CD8-positive, alpha-beta memory T cell (primary cell): Measurements from ENCODE around the gene MICU2. TPM values are rescaled to one million over a fixed set of nuclear protein-coding genes. Genes with fewer than 3 reads are reported as not detected.

Source experiments
- CTCF ChIA-PET: fragments of 350-600 bp; sonication (Branson Sonifier 250); formaldehyde crosslinking; loops from one replicate; lab custom pipeline; 2021; ENCODE audit warnings: antibody characterized with exemption; lab: Charles Lee
- POLR2A ChIA-PET: fragments of 350-600 bp; sonication (Branson Sonifier 250); formaldehyde crosslinking; loops from one replicate; lab custom pipeline; 2021; ENCODE audit warnings: antibody characterized with exemption; lab: Charles Lee
- DNase-seq, 5 donors: peaks; one replicate each; pipeline versions ENCODE4 v3.0.0 to v3.0.0-alpha.2; 2020 to 2022; ENCODE audit warnings: mixed read lengths in 1 of 5
- H3K27ac ChIP-seq: one replicate; pipeline ENCODE4 v1.7.0; 2013; ENCODE audit warnings: low read depth, mild to moderate bottlenecking, low read length, moderate library complexity
- H3K27me3 ChIP-seq: 2 replicates; pipeline ENCODE4 v1.7.0; 2013; ENCODE audit warnings: low read length, mild to moderate bottlenecking; ENCODE audit not compliant: insufficient read depth, poor library complexity, severe bottlenecking
- H3K36me3 ChIP-seq: 2 replicates; pipeline ENCODE4 v1.7.0; 2013; ENCODE audit warnings: mild to moderate bottlenecking, low read length, moderate library complexity; ENCODE audit not compliant: insufficient read depth
- H3K4me1 ChIP-seq: 2 replicates; pipeline ENCODE4 v1.7.0; 2013; ENCODE audit warnings: mild to moderate bottlenecking, low read length, moderate library complexity; ENCODE audit not compliant: insufficient read depth
- H3K4me3 ChIP-seq: 2 replicates; pipeline ENCODE4 v1.7.0; 2013; ENCODE audit warnings: mild to moderate bottlenecking, low read length
- H3K9me3 ChIP-seq: 2 replicates; pipeline ENCODE4 v1.7.0; 2013; ENCODE audit warnings: mild to moderate bottlenecking, low read length
- H3K27ac Mint-ChIP-seq, 8 donors: one replicate each; pipeline ENCODE4 v1.8.0; 2020 to 2021; ENCODE audit warnings: mixed read lengths in 8 of 8, mild to moderate bottlenecking in 6 of 8, inconsistent platforms in 3 of 8, moderate library complexity in 3 of 8
- H3K27me3 Mint-ChIP-seq, 2 donors: one replicate each; pipeline ENCODE4 v1.8.0; 2020 to 2021; ENCODE audit warnings: mixed read lengths in 2 of 2, mild to moderate bottlenecking in 1 of 2, moderate library complexity in 1 of 2
- H3K36me3 Mint-ChIP-seq, 3 donors: one replicate each; pipeline ENCODE4 v1.8.0; 2020 to 2021; ENCODE audit warnings: mixed read lengths in 3 of 3, inconsistent platforms in 1 of 3, mild to moderate bottlenecking in 1 of 3
- H3K4me1 Mint-ChIP-seq, 3 donors: one replicate each; pipeline ENCODE4 v1.8.0; 2020 to 2021; ENCODE audit warnings: mixed read lengths in 3 of 3, inconsistent platforms in 1 of 3, mild to moderate bottlenecking in 1 of 3
- H3K4me3 Mint-ChIP-seq, 7 donors: one replicate each; pipeline ENCODE4 v1.8.0; 2020 to 2021; ENCODE audit warnings: mixed read lengths in 7 of 7, mild to moderate bottlenecking in 6 of 7, moderate library complexity in 4 of 7, inconsistent platforms in 2 of 7
- H3K9me3 Mint-ChIP-seq, 5 donors: one replicate each; pipeline ENCODE4 v1.8.0; 2020 to 2022; ENCODE audit warnings: mixed read lengths in 5 of 5, mild to moderate bottlenecking in 3 of 5, moderate library complexity in 2 of 5, inconsistent platforms in 1 of 5
- polyA plus RNA-seq: library from polyadenylated mRNA; unstranded; fragments of 300-500 nt; fragmentation: Illumina TruSeq; gene quantifications from one replicate; pipeline ENCODE4 v1.2.3, GENCODE V29; 2021
- total RNA-seq, 2 experiments: library from RNA; stranded (reverse); gene quantifications; one replicate each; pipeline ENCODE4 v1.2.3, GENCODE V29; 2021

MICU2 gene
- total and polyA plus RNA-seq, 3 experiments from 2014 or later: 36.0 to 47.6 (median 38.5) TPM

DNA sequence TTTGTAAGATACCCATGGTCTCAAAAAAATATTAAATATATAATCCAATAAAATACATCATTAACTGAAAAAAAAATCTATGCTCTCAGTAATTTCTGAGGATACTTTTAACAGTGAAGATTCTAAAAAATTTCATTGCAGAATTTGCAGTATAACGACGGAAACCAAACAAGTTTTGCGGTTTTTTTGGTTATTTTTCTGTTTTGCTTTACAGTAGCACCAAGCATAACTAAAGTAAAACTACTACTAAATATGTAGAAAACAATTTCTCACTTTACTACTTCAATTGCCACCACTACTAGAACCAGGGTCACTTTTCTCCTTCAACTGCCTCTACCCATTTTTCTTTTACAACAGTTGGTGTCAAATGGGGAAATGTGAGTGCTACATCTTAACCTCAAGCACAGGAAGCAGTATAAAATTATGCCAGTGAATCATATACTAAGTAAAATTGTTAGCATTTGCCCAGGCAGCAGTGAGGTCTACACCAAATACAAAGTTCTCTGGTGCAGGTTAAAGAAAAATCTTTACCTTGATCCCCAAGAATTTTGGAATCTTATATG is 24.1 kb downstream of the MICU2 start:
- Mint-ChIP-seq H3K4me3 (peak overlapping the region; percentile 1 to 76 (median 62)), H3K9me3 (peaks cover 0 to 13% (median 9%) of the 10 kb centered on the region in 5 donors), H3K36me3 (peaks cover 6 to 12% (median 11%) of the 10 kb centered on the region in 3 donors), H3K27ac (peak overlapping the region in 7 of 8 donors; percentile 37 to 97 (median 73)), H3K27me3 (no peaks in the 10 kb centered on the region), H3K4me1 (peaks cover 55 to 70% (median 58%) of the 10 kb centered on the region in 3 donors)
- H3K4me1 ChIP-seq: peaks cover 24% of the 10 kb centered on the region
- no peak overlapping the region for H3K27ac ChIP-seq
- no peaks in the 10 kb centered on the region for H3K27me3 ChIP-seq
- H3K36me3 ChIP-seq: no peaks in the 10 kb centered on the region
- H3K9me3 ChIP-seq: no peaks in the 10 kb centered on the region
- ChIA-PET CTCF (no interaction called here), POLR2A (interaction anchor here (1.7 kb wide), 1 partner anchor 24 kb away, joined by 7 read pairs; the partner anchor contains the start of gene MICU2)
- no peak overlapping the region for H3K4me3 ChIP-seq
- DNase-seq: peak in 1 of 5 donors; percentile 51

DNA sequence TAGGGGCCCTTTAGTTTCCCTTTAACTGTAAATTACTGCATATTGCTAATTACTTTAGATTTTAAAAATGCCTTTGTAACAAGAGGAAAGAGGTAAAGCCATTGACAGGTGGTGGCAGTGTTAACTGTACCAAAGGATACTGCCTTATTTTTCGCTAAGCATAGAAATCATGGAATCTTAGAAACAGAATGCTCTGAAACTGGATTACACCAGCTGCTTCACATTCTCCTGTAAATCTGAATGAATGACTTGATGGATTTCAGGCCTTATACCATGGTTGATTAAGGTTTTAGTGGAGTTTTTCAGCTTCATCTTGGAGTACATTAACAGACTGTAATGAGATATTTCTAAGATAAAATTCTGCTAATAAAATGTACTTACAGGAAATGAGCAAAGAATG is 25.2 kb downstream of the MICU2 start:
- ChIA-PET CTCF (interaction anchor here (0.6 to 1.3 kb wide), 3 partner anchors 27 to 35 kb away, joined by 3 to 4 read pairs (median 3); no protein-coding TSS in a partner anchor), POLR2A (interaction anchor here (1.7 kb wide), 1 partner anchor 25 kb away, joined by 7 read pairs; the partner anchor contains the start of gene MICU2)
- H3K27me3 Mint-ChIP-seq: no peaks in the 10 kb centered on the region
- H3K9me3 Mint-ChIP-seq: peaks cover 1 to 9% (median 8%) of the 10 kb centered on the region in 5 donors
- no peak for DNase-seq
- Histone ChIP-seq H3K9me3 (no peaks in the 10 kb centered on the region), H3K27ac (no peak overlapping the region), H3K36me3 (no peaks in the 10 kb centered on the region), H3K4me1 (peaks cover 24% of the 10 kb centered on the region), H3K27me3 (no peaks in the 10 kb centered on the region), H3K4me3 (no peak overlapping the region)
- H3K27ac Mint-ChIP-seq: no peak overlapping the region
- H3K36me3 Mint-ChIP-seq: peaks cover 6 to 11% (median 11%) of the 10 kb centered on the region in 3 donors
- peaks cover 58 to 80% (median 67%) of the 10 kb centered on the region in 3 donors for H3K4me1 Mint-ChIP-seq
- H3K4me3 Mint-ChIP-seq: peak overlapping the region in 1 of 7 donors; percentile 24

DNA sequence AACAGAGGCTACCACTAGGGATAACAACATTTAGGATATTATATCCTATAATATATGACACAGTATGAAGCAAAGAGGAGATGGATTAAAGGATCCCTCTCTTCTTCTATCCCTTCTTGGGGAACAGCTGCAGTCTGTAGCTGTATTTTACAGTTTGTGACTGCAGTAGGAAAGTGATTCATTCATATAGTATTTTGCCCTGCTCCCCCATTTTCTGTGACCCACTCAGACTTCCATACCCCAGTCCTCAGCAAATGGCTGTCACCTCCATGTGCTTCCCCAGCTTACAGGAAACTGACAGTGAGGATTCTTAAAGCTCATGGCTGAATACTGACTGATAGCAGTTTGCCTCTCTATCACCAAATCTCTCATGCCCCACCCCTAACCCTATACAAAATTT is 27.5 kb downstream of the MICU2 start:
- peaks cover 0 to 1% (median 0%) of the 10 kb centered on the region in 5 donors for H3K9me3 Mint-ChIP-seq
- H3K36me3 Mint-ChIP-seq: peaks cover 0 to 4% (median 2%) of the 10 kb centered on the region in 3 donors
- Histone ChIP-seq H3K9me3 (no peaks in the 10 kb centered on the region), H3K36me3 (no peaks in the 10 kb centered on the region), H3K27ac (no peak overlapping the region), H3K27me3 (no peaks in the 10 kb centered on the region), H3K4me1 (peaks cover 18% of the 10 kb centered on the region), H3K4me3 (no peak overlapping the region)
- ChIA-PET CTCF (no interaction called here), POLR2A (interaction anchor here (1.0 kb wide), 1 partner anchor 28 kb away, joined by 3 read pairs; the partner anchor contains the start of gene MICU2)
- H3K27me3 Mint-ChIP-seq: no peaks in the 10 kb centered on the region
- no peak for DNase-seq
- peak overlapping the region in 2 of 8 donors; percentile 41 to 66 for H3K27ac Mint-ChIP-seq
- H3K4me3 Mint-ChIP-seq: no peak overlapping the region
- H3K4me1 Mint-ChIP-seq: peaks cover 50 to 72% (median 65%) of the 10 kb centered on the region in 3 donors

DNA sequence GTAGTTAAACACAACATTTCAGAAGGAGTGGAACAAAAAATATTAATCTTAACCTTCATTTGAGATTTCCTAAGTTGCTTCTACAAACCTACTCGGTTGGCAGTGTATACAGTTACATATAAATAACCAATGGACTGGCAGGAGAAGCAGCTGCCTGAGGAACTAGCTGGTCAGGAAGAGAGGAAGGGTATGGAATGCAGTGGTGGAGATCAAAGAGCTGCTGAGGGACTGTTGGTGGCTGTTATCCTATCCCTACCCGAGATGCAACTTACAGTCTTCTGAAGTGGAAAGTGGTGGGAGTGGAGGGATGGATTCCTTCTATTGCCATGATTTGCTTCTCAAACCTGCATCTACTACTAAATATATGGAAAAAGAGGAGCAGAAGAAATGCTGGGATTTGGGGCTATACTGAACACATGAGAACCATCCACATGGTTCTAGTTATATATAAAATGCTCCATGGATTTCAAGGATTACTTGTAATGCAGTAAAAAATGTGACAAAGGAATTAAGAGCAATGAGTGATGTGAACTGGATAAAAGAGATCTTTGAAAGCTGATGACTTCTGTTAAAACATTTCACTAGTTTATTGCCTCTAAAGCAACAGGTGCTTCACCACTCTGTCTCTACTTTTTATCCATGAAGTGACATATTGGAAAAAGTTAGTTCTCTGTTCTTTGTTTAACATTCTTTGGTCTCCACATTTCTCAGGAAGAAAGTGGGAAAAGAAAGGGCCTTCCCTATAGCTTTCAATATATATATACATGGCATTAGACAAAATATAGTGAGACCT is 29.9 kb downstream of the MICU2 start:
- peaks cover 0 to 4% (median 0%) of the 10 kb centered on the region in 3 donors for H3K36me3 Mint-ChIP-seq
- peaks cover 0 to 1% (median 0%) of the 10 kb centered on the region in 5 donors for H3K9me3 Mint-ChIP-seq
- DNase-seq: no peak
- H3K27me3 Mint-ChIP-seq: no peaks in the 10 kb centered on the region
- H3K27ac Mint-ChIP-seq: peak overlapping the region in 3 of 8 donors; percentile 17 to 83 (median 59)
- CTCF ChIA-PET: interaction anchor here (1.5 kb wide), 1 partner anchor 50 kb away, joined by 3 read pairs; no protein-coding TSS in a partner anchor
- Histone ChIP-seq H3K4me3 (no peak overlapping the region), H3K4me1 (no peaks in the 10 kb centered on the region), H3K36me3 (no peaks in the 10 kb centered on the region), H3K27ac (no peak overlapping the region), H3K27me3 (no peaks in the 10 kb centered on the region), H3K9me3 (no peaks in the 10 kb centered on the region)
- H3K4me3 Mint-ChIP-seq: no peak overlapping the region
- H3K4me1 Mint-ChIP-seq: peaks cover 41 to 71% (median 61%) of the 10 kb centered on the region in 3 donors
- POLR2A ChIA-PET: no interaction called here

DNA sequence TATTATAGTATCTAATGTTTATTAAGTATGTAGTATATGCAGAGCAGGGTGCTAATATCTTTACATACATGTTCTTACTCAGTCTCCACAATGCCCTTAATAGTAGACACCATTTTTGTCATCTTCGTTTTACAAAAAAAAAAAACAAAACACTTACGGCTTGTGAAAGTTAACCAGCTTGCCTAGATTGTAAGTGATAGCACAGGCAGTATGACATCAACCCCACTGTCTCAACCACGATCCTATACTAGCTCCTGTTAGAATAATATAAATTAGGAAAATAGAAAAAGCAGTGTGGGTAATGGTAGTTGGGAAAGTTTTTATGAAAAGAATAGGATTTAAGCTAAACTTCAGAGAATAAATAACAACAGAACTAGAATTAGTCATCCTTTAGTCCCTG is 34.3 kb downstream of the MICU2 start:
- no peak overlapping the region for H3K27ac ChIP-seq
- Mint-ChIP-seq H3K9me3 (peaks cover 0 to 1% (median 0%) of the 10 kb centered on the region in 5 donors), H3K27me3 (no peaks in the 10 kb centered on the region), H3K4me1 (peaks cover 43 to 58% (median 56%) of the 10 kb centered on the region in 3 donors), H3K27ac (peak overlapping the region in 3 of 8 donors; percentile 17 to 56 (median 31)), H3K36me3 (peaks cover 3 to 21% (median 8%) of the 10 kb centered on the region in 3 donors), H3K4me3 (no peak overlapping the region)
- ChIA-PET POLR2A (no interaction called here), CTCF (no interaction called here)
- DNase-seq: no peak
- H3K4me1 ChIP-seq: no peaks in the 10 kb centered on the region
- no peaks in the 10 kb centered on the region for H3K9me3 ChIP-seq
- no peak overlapping the region for H3K4me3 ChIP-seq
- peaks cover 2% of the 10 kb centered on the region for H3K36me3 ChIP-seq
- no peaks in the 10 kb centered on the region for H3K27me3 ChIP-seq

DNA sequence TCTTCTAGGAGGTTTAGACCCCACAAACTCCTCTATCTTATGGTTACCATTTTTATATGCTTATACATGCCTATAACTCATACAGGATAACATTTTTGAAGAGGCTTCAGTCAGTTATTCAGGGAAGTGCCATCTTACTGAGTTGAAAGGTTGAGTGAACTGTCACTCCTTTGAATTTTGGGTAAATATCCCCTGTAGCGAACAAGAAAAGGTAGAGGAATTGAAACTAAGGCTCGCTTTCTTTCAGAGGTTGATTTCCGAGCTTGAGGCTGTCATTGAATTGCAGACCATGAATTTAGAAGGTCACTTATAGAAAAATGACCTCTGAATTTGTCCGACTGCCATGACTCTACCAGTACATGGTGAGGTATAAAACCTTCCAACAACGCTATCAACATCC is 35.1 kb downstream of the MICU2 start:
- Mint-ChIP-seq H3K27me3 (no peaks in the 10 kb centered on the region), H3K36me3 (peaks cover 9 to 29% (median 14%) of the 10 kb centered on the region in 3 donors), H3K27ac (no peak overlapping the region), H3K4me1 (peaks cover 41 to 50% (median 48%) of the 10 kb centered on the region in 3 donors), H3K9me3 (no peaks in the 10 kb centered on the region), H3K4me3 (no peak overlapping the region)
- H3K36me3 ChIP-seq: peaks cover 10% of the 10 kb centered on the region
- no peak for DNase-seq
- no peaks in the 10 kb centered on the region for H3K9me3 ChIP-seq
- H3K4me1 ChIP-seq: no peaks in the 10 kb centered on the region
- CTCF ChIA-PET: no interaction called here
- H3K4me3 ChIP-seq: no peak overlapping the region
- no peaks in the 10 kb centered on the region for H3K27me3 ChIP-seq
- POLR2A ChIA-PET: no interaction called here
- H3K27ac ChIP-seq: no peak overlapping the region

DNA sequence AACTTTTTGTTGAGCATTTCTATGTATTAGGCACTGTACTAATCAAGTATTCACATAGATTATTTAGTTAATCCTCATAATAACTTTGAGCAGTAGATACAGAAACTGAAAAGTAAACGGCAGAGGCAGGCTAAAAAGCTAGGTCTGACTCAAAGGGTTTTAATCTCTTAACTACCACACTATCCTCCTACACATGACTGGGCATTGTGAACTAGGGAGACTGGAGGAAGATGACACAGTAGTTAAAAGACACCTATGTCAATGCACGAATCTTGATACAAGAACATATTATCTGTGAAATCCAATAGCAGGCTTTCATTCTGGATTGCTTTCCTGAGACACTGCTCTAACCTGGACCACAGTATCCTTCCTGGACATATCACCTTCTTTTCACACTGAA is 36.3 kb downstream of the MICU2 start:
- H3K27ac Mint-ChIP-seq: peak overlapping the region in 3 of 8 donors; percentile 26 to 61 (median 29)
- peaks cover 21 to 38% (median 22%) of the 10 kb centered on the region in 3 donors for H3K36me3 Mint-ChIP-seq
- no peak for DNase-seq
- H3K27ac ChIP-seq: no peak overlapping the region
- peaks cover 0 to 2% (median 0%) of the 10 kb centered on the region in 5 donors for H3K9me3 Mint-ChIP-seq
- no peak overlapping the region for H3K4me3 ChIP-seq
- no peaks in the 10 kb centered on the region for H3K4me1 ChIP-seq
- POLR2A ChIA-PET: no interaction called here
- H3K4me3 Mint-ChIP-seq: no peak overlapping the region
- H3K27me3 Mint-ChIP-seq: no peaks in the 10 kb centered on the region
- no peaks in the 10 kb centered on the region for H3K27me3 ChIP-seq
- peaks cover 41 to 48% (median 44%) of the 10 kb centered on the region in 3 donors for H3K4me1 Mint-ChIP-seq
- H3K36me3 ChIP-seq: peaks cover 13% of the 10 kb centered on the region
- CTCF ChIA-PET: interaction anchor here (1.3 kb wide), 1 partner anchor 10 kb away, joined by 4 read pairs; no protein-coding TSS in a partner anchor
- no peaks in the 10 kb centered on the region for H3K9me3 ChIP-seq
